ENCODE data around the gene LYPD6B. TPM values are rescaled to one million over a fixed set of nuclear protein-coding genes. Genes with fewer than 3 reads are reported as not detected.

LYPD6B gene
- total RNA-seq, 1 donor from 2014 or later = not detected

DNA sequence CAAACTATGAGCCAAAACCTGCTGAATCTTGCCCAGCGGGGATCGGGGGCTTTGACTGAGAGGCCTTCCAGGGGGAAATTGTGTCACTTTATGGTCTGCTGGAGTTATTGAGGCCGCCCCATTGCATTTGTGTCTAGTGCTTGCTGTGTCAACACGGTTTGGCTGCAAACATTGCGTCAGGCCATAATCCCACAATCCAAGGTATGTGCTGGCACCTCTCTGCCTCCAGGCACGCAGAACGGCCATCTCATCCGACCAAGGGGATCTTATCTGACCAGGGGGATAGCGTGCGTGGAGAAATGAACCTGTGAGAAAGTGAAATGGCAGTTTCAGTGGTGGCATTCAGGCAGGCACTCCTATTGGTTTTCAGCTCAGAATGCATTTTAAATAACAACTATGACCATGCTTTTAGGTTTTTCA, 18.1 kb upstream of the LYPD6B start:
- Mint-ChIP-seq H3K4me1 (peaks cover 6% of the 10 kb centered on the region), H3K4me3 (no peak overlapping the region), H3K27ac (no peak overlapping the region), H3K36me3 (ENCODE audit: low read depth) (no peaks in the 10 kb centered on the region), H3K27me3 (no peaks in the 10 kb centered on the region), H3K9me3 (no peaks in the 10 kb centered on the region)
- no peak for DNase-seq
- intact Hi-C loops (cut with micrococcal nuclease) = no loop called here

DNA sequence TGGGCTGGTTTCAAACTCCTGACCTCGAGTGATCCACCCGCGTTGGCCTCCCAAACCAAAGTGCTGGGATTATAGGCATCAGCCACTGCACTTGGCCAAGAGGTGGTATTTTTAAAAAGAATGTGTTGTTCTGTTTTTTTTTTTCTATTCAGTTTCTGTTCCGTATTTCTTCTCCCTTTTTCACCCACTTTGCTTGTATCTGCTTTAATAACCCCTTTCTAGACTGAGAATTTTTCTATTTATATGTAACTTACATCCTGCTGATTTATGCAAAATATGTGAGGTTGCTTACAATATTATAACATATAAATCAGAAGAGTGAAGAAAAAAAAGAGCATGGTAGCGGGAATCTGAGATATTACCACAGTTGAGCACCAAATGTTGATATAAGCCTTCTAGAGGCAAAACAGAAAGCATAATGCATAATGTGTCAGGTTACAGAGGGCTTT, 17.2 kb upstream of the LYPD6B start:
- Mint-ChIP-seq H3K27me3 (peaks cover under 1% of the 10 kb centered on the region), H3K4me3 (no peak overlapping the region), H3K9me3 (no peaks in the 10 kb centered on the region), H3K4me1 (peaks cover 6% of the 10 kb centered on the region), H3K27ac (no peak overlapping the region), H3K36me3 (ENCODE audit: low read depth) (no peaks in the 10 kb centered on the region)
- DNase-seq = no peak
- intact Hi-C loops (cut with micrococcal nuclease) = no loop called here

- H3K27me3 Mint-ChIP-seq = peaks cover 1% of the 10 kb centered on the region
- H3K36me3 Mint-ChIP-seq (ENCODE audit: low read depth) = no peaks in the 10 kb centered on the region
- intact Hi-C loops (cut with micrococcal nuclease) = no loop called here
- peaks cover 6% of the 10 kb centered on the region for H3K4me1 Mint-ChIP-seq
- no peak overlapping the region for H3K4me3 Mint-ChIP-seq
- DNase-seq = no peak
- H3K9me3 Mint-ChIP-seq = no peaks in the 10 kb centered on the region
- H3K27ac Mint-ChIP-seq = no peak overlapping the region
Observed at GRCh38 chr2:149021761-149022160, 16.7 kb upstream of the LYPD6B start.

GRCh38 chr2:149023091-149023490, 15.4 kb upstream of the LYPD6B start:
- Mint-ChIP-seq H3K4me3 (no peak overlapping the region), H3K27ac (no peak overlapping the region), H3K27me3 (peaks cover 3% of the 10 kb centered on the region), H3K9me3 (no peaks in the 10 kb centered on the region), H3K36me3 (ENCODE audit: low read depth) (no peaks in the 10 kb centered on the region), H3K4me1 (no peaks in the 10 kb centered on the region)
- DNase-seq = no peak
- intact Hi-C loops (cut with micrococcal nuclease) = no loop called here

GRCh38 chr2:149027590-149028250, 10.8 kb upstream of the LYPD6B start:
- peaks cover 8% of the 10 kb centered on the region for H3K27me3 Mint-ChIP-seq
- DNase-seq = no peak
- no peaks in the 10 kb centered on the region for H3K9me3 Mint-ChIP-seq
- intact Hi-C loops (cut with micrococcal nuclease) = no loop called here
- H3K27ac Mint-ChIP-seq = no peak overlapping the region
- H3K4me3 Mint-ChIP-seq = no peak overlapping the region
- H3K4me1 Mint-ChIP-seq = peaks cover 11% of the 10 kb centered on the region
- H3K36me3 Mint-ChIP-seq (ENCODE audit: low read depth) = no peaks in the 10 kb centered on the region

DNA sequence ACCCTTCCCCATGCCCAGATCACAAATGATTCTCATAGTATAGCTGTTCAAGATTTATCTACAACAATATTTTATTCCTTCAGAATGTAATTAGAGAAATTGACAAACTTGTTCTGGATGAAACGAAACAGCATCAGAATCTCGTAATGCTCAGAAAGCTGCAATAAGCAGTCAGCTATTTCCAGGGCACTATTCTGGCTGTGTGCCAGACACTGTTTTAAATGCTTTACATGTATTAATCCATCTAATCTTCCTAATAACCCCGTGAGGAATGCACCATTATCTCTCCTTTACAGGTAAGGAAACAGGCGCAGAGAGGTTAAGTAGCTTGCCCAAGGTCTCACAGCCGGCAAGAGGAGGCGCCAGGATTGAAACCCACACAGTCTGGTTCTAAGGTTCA, 10.1 kb upstream of the LYPD6B start:
- no peak for DNase-seq
- H3K9me3 Mint-ChIP-seq = no peaks in the 10 kb centered on the region
- peaks cover 11% of the 10 kb centered on the region for H3K4me1 Mint-ChIP-seq
- intact Hi-C loops (cut with micrococcal nuclease) = no loop called here
- H3K27me3 Mint-ChIP-seq = peaks cover 8% of the 10 kb centered on the region
- H3K36me3 Mint-ChIP-seq (ENCODE audit: low read depth) = no peaks in the 10 kb centered on the region
- no peak overlapping the region for H3K4me3 Mint-ChIP-seq
- no peak overlapping the region for H3K27ac Mint-ChIP-seq

DNA sequence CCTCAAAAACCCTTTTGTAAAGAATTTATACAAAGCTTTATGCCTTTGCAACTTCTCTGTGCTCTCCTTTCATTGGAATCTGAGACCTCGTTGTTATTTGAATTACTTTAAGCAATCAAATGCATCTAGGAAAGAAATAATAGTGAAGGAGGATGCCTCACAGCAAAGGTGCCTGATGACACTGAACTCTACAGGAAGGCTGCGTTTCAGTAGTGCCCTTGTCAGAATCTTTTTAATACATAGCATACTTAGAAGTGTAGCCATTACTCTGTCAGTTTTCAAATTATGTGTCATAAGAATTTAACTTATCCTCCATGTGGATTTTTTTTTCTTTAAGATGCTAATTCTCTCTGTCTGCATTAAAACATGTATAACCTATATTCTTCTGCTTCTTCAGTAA, 9.6 kb upstream of the LYPD6B start:
- Mint-ChIP-seq H3K27me3 (peaks cover 10% of the 10 kb centered on the region), H3K9me3 (no peaks in the 10 kb centered on the region), H3K27ac (no peak overlapping the region), H3K36me3 (ENCODE audit: low read depth) (no peaks in the 10 kb centered on the region), H3K4me1 (peaks cover 11% of the 10 kb centered on the region), H3K4me3 (no peak overlapping the region)
- intact Hi-C loops (cut with micrococcal nuclease) = no loop called here
- DNase-seq = no peak

DNA sequence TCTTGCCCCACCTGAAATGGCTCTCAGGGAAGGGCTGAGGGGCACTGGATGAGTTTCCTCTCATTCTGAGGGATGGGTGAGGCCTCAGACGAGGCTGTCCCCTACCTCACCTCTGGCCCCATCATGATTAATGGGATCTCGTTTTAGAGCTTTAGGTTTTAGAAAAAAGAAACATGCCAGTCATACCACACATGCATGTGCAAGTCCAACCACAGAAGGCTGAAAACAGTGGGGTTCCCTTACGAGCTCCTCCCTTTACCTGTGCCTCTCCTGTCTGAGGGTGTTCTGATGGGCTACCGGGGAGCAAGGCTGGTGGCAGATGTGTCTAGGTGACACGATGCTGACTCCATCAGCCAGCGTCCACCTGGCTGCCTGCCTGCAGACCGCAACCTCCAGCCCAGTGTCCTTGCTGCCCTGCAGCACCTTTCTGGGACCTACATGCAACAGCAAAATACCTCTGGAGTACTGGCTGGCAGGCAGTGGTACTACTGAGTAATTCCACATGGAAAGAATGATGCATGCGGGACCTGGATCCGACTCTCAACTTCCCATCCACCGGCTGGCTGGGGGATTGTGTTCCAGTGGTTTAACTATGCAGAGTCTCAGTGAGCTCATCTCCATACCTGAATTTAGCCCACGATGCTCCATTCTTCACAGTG, 9.1 kb upstream of the LYPD6B start:
- peaks cover 10% of the 10 kb centered on the region for H3K27me3 Mint-ChIP-seq
- intact Hi-C loops (cut with micrococcal nuclease) = no loop called here

DNA sequence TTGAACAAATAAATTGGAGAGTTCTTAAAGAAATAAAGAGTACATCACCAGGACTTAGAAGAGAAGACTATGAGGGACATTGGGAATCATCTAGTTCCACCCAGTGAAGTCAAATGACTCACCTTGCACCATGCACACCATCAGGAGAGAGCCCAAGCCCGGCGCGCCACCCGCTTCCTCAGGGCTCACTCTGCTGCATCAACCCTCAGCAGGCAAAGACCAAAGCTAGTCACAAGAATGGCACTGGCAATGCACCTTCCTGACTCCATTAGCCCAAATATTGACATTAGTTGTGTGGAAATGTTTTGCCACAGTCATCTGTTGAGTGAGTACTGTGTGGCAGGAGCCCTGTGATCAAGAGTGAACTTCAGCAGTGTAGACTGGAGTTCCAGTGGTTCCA, 7.1 kb upstream of the LYPD6B start:
- Mint-ChIP-seq H3K4me1 (peaks cover 11% of the 10 kb centered on the region), H3K27me3 (peaks cover 13% of the 10 kb centered on the region), H3K27ac (no peak overlapping the region), H3K9me3 (no peaks in the 10 kb centered on the region), H3K4me3 (no peak overlapping the region), H3K36me3 (ENCODE audit: low read depth) (no peaks in the 10 kb centered on the region)
- intact Hi-C loops (cut with micrococcal nuclease) = no loop called here
- no peak for DNase-seq

More for the DNA sequence above, 9.1 kb upstream of the LYPD6B start:
- Mint-ChIP-seq H3K36me3 (ENCODE audit: low read depth) (no peaks in the 10 kb centered on the region), H3K4me3 (no peak overlapping the region), H3K9me3 (no peaks in the 10 kb centered on the region), H3K27ac (no peak overlapping the region), H3K4me1 (peaks cover 11% of the 10 kb centered on the region)
- no peak for DNase-seq

DNA sequence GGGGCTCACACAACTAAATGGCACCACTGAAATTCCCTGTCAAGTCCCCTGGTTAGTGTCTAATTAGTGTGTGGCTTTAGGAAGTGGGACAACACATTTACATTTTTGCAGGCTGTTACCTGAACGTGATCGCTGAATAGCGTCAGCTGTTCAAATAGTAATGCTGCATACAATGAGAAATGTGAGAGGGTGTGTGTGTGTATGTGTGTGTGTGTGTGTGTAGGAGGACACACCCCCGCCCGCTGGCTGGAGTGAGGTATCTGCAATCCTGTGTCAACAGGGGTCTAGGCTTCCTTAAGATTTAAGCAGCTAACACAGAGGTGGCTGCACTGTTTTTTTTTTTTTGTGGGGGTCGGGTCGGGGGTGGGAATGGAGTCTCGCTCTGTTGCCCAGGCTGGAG, 4.8 kb upstream of the LYPD6B start:
- H3K4me1 Mint-ChIP-seq = peaks cover 11% of the 10 kb centered on the region
- no peak for DNase-seq
- no peak overlapping the region for H3K27ac Mint-ChIP-seq
- no peak overlapping the region for H3K4me3 Mint-ChIP-seq
- H3K27me3 Mint-ChIP-seq = peaks cover 26% of the 10 kb centered on the region
- H3K9me3 Mint-ChIP-seq = no peaks in the 10 kb centered on the region
- intact Hi-C loops (cut with micrococcal nuclease) = no loop called here
- no peaks in the 10 kb centered on the region for H3K36me3 Mint-ChIP-seq (ENCODE audit: low read depth)

GRCh38 chr2:149034406-149034805, 4.1 kb upstream of the LYPD6B start:
- no peak overlapping the region for H3K27ac Mint-ChIP-seq
- intact Hi-C loops (cut with micrococcal nuclease) = no loop called here

GRCh38 chr2:149036507-149037293, 1.8 kb upstream of the LYPD6B start:
- H3K36me3 Mint-ChIP-seq (ENCODE audit: low read depth) = no peaks in the 10 kb centered on the region
- H3K9me3 Mint-ChIP-seq = no peaks in the 10 kb centered on the region
- H3K27me3 Mint-ChIP-seq = peaks cover 48% of the 10 kb centered on the region
- peaks cover 6% of the 10 kb centered on the region for H3K4me1 Mint-ChIP-seq
- peak overlapping the region; percentile 18 for H3K4me3 Mint-ChIP-seq
- no peak for DNase-seq
- intact Hi-C loops (cut with micrococcal nuclease) = no loop called here
- no peak overlapping the region for H3K27ac Mint-ChIP-seq

More at GRCh38 chr2:149034406-149034805, 4.1 kb upstream of the LYPD6B start:
- Mint-ChIP-seq H3K27me3 (peaks cover 30% of the 10 kb centered on the region), H3K9me3 (no peaks in the 10 kb centered on the region), H3K4me3 (no peak overlapping the region), H3K4me1 (peaks cover 11% of the 10 kb centered on the region), H3K36me3 (ENCODE audit: low read depth) (no peaks in the 10 kb centered on the region)
- no peak for DNase-seq

DNA sequence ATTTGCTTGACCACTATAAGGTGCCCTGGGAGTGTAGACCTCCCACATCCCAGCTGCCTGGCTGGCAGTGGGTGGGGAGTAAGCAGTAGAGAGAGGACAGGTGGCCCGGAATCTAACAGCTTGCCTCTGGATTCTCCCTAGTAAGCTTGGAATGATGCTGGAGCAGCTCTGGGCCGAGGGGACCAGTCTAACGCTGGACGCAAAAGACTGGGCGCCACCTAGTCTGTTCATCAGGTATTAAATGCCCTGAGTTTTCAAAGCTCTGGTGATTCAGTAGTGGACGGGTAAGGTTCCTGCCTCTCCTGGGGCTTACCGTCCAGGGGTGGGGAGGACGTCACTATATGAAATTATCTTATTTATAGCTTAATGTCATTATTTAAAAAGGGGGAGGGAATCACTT, 648 bp upstream of the LYPD6B start:
- no peaks in the 10 kb centered on the region for H3K36me3 Mint-ChIP-seq (ENCODE audit: low read depth)
- no peak overlapping the region for H3K27ac Mint-ChIP-seq
- DNase-seq = no peak
- no peaks in the 10 kb centered on the region for H3K4me1 Mint-ChIP-seq
- H3K4me3 Mint-ChIP-seq = peak overlapping the region; percentile 26
- peaks cover 58% of the 10 kb centered on the region for H3K27me3 Mint-ChIP-seq
- no peaks in the 10 kb centered on the region for H3K9me3 Mint-ChIP-seq
- intact Hi-C loops (cut with micrococcal nuclease) = no loop called here

GRCh38 chr2:149039213-149039724, 770 bp downstream of the LYPD6B start:
- no peak for DNase-seq
- Mint-ChIP-seq H3K9me3 (no peaks in the 10 kb centered on the region), H3K4me3 (no peak overlapping the region), H3K36me3 (ENCODE audit: low read depth) (no peaks in the 10 kb centered on the region), H3K4me1 (no peaks in the 10 kb centered on the region), H3K27me3 (peaks cover 63% of the 10 kb centered on the region), H3K27ac (no peak overlapping the region)
- intact Hi-C loops (cut with micrococcal nuclease) = no loop called here
